Measurements from ENCODE around the gene PTCRA. TPM values are rescaled to one million over a fixed set of nuclear protein-coding genes. Genes with fewer than 3 reads are reported as not detected.

Gene PTCRA
- total RNA-seq, 1 donor from 2014 or later = not detected

GRCh38 chr6:42966571-42966970 lies 50.7 kb downstream of the PTCRA start:
- DNase-seq (ENCODE audit: low spot score) = no peak
- intact Hi-C loops (cut with DNase I) = no loop called here

- no peak for DNase-seq (ENCODE audit: low spot score)
- intact Hi-C loops (cut with DNase I) = no loop called here
These were observed 51.4 kb downstream of the PTCRA start for GRCh38 chr6:42967228-42967627.

GRCh38 chr6:42968126-42968701 lies 52.4 kb downstream of the PTCRA start:
- intact Hi-C loops (cut with DNase I) = no loop called here
- no peak for DNase-seq (ENCODE audit: low spot score)

GRCh38 chr6:42968783-42969182 lies 52.9 kb downstream of the PTCRA start:
- intact Hi-C loops (cut with DNase I) = no loop called here
- no peak for DNase-seq (ENCODE audit: low spot score)

GRCh38 chr6:42969431-42969830 lies 53.6 kb downstream of the PTCRA start:
- intact Hi-C loops (cut with DNase I) = no loop called here

GRCh38 chr6:42969934-42970333 lies 54.1 kb downstream of the PTCRA start:
- intact Hi-C loops (cut with DNase I) = no loop called here
- DNase-seq (ENCODE audit: low spot score) = no peak

More at GRCh38 chr6:42969431-42969830, 53.6 kb downstream of the PTCRA start:
- DNase-seq (ENCODE audit: low spot score) = no peak

GRCh38 chr6:42970871-42971612 lies 55.2 kb downstream of the PTCRA start:
- no peak for DNase-seq (ENCODE audit: low spot score)
- intact Hi-C loops (cut with DNase I) = no loop called here

- intact Hi-C loops (cut with DNase I) = no loop called here
- no peak for DNase-seq (ENCODE audit: low spot score)
These were observed 56.0 kb downstream of the PTCRA start for GRCh38 chr6:42971746-42972327.

GRCh38 chr6:42973926-42974325 lies 58.1 kb downstream of the PTCRA start:
- intact Hi-C loops (cut with DNase I) = no loop called here
- DNase-seq (ENCODE audit: low spot score) = no peak

- intact Hi-C loops (cut with DNase I) = loop anchor here (5.0 kb wide), 1 partner anchor 43 kb away; no protein-coding TSS in a partner anchor
These were observed 59.2 kb downstream of the PTCRA start for GRCh38 chr6:42974919-42975505.

More at GRCh38 chr6:42974919-42975505, 59.2 kb downstream of the PTCRA start:
- no peak for DNase-seq (ENCODE audit: low spot score)

Other genes starting within 250 kb of the PTCRA start
- 0.70 TPM for gene PRPH2, start 193.5 kb upstream of the PTCRA start, total RNA-seq
- gene TBCC, start 169.9 kb upstream of the PTCRA start, total RNA-seq = 11.0 TPM
- 11.3 TPM for gene BICRAL, start 134.0 kb upstream of the PTCRA start, total RNA-seq
- 46.9 TPM for gene RPL7L1, start 36.4 kb upstream of the PTCRA start, total RNA-seq
- gene CNPY3, start 13.4 kb downstream of the PTCRA start, total RNA-seq = 19.8 TPM
- gene GNMT, start 44.7 kb downstream of the PTCRA start, total RNA-seq = 0.30 TPM
- gene PEX6, start 63.1 kb downstream of the PTCRA start, total RNA-seq = 14.6 TPM
- 25.3 TPM for gene PPP2R5D, start 68.5 kb downstream of the PTCRA start, total RNA-seq
- gene MEA1, start 97.9 kb downstream of the PTCRA start, total RNA-seq = 33.8 TPM
- gene KLHDC3, start 98.2 kb downstream of the PTCRA start, total RNA-seq = 74.9 TPM
- gene RRP36, start 105.6 kb downstream of the PTCRA start, total RNA-seq = 26.4 TPM
- 11.0 TPM for gene CUL7, start 137.8 kb downstream of the PTCRA start, total RNA-seq
- 76.4 TPM for gene MRPL2, start 143.4 kb downstream of the PTCRA start, total RNA-seq
- 31.1 TPM for gene KLC4, start 143.6 kb downstream of the PTCRA start, total RNA-seq
- gene PTK7, start 160.3 kb downstream of the PTCRA start, total RNA-seq = 2.7 TPM

All from cardiac septum (tissue), 1 donor.